Measurements from ENCODE around the gene RASSF6.
"Not testable (repeated sequence)": the region's sequence is repeated elsewhere in the genome, so short reads cannot be mapped to it uniquely, and the experiment has no call there.

The RASSF6 gene

GRCh38 chr4:73620115-73620792 lies at the start of gene RASSF6:
TSS of gene RASSF6 (minus strand) at chr4:73620436. CDS start at chr4:73611795, 8,641 bp downstream.
- peak; percentile 45 for DNase-seq (ENCODE audit: low spot score)

GRCh38 chr4:73669410-73670183 lies 49.4 kb upstream of the RASSF6 start:
- DNase-seq (ENCODE audit: low spot score): no peak

GRCh38 chr4:73668782-73669201 lies 48.6 kb upstream of the RASSF6 start:
- no peak for DNase-seq (ENCODE audit: low spot score)

GRCh38 chr4:73665924-73666323 lies 45.7 kb upstream of the RASSF6 start:
- not testable (repeated sequence) for DNase-seq (ENCODE audit: low spot score)

- no peak for DNase-seq (ENCODE audit: low spot score)
Measured at GRCh38 chr4:73664470-73664869, 44.2 kb upstream of the RASSF6 start.

GRCh38 chr4:73663576-73663975 lies 43.3 kb upstream of the RASSF6 start:
- DNase-seq (ENCODE audit: low spot score): no peak

- DNase-seq (ENCODE audit: low spot score): peak; percentile 8
Measured at GRCh38 chr4:73662709-73663546, 42.7 kb upstream of the RASSF6 start.

- no peak for DNase-seq (ENCODE audit: low spot score)
Measured at GRCh38 chr4:73661646-73662119, 41.4 kb upstream of the RASSF6 start.

GRCh38 chr4:73660808-73661207 lies 40.6 kb upstream of the RASSF6 start:
- DNase-seq (ENCODE audit: low spot score): no peak

GRCh38 chr4:73653695-73654106 lies 33.5 kb upstream of the RASSF6 start:
- peak; percentile 36 for DNase-seq (ENCODE audit: low spot score)

GRCh38 chr4:73650250-73650649 lies 30.0 kb upstream of the RASSF6 start:
- DNase-seq (ENCODE audit: low spot score): no peak

GRCh38 chr4:73648478-73648877 lies 28.2 kb upstream of the RASSF6 start:
- DNase-seq (ENCODE audit: low spot score): no peak

- no peak for DNase-seq (ENCODE audit: low spot score)
Measured at GRCh38 chr4:73646117-73646516, 25.9 kb upstream of the RASSF6 start.

GRCh38 chr4:73631565-73632226 lies 11.5 kb upstream of the RASSF6 start:
- DNase-seq (ENCODE audit: low spot score): no peak

GRCh38 chr4:73628834-73629233 lies 8.6 kb upstream of the RASSF6 start:
- DNase-seq (ENCODE audit: low spot score): not testable (repeated sequence)

- no peak for DNase-seq (ENCODE audit: low spot score)
Measured at GRCh38 chr4:73621357-73621756, 1.1 kb upstream of the RASSF6 start.

- no peak for DNase-seq (ENCODE audit: low spot score)
Measured at GRCh38 chr4:73619346-73619745, 890 bp downstream of the RASSF6 start.

GRCh38 chr4:73617256-73617655 lies 3.0 kb downstream of the RASSF6 start:
- no peak for DNase-seq (ENCODE audit: low spot score)

GRCh38 chr4:73615613-73616012 lies 4.6 kb downstream of the RASSF6 start:
- DNase-seq (ENCODE audit: low spot score): no peak

- DNase-seq (ENCODE audit: low spot score): no peak
Measured at GRCh38 chr4:73614311-73614867, 5.8 kb downstream of the RASSF6 start.

- DNase-seq (ENCODE audit: low spot score): no peak
Measured at GRCh38 chr4:73613130-73613529, 7.1 kb downstream of the RASSF6 start.

GRCh38 chr4:73612032-73612431 lies 8.2 kb downstream of the RASSF6 start:
- DNase-seq (ENCODE audit: low spot score): no peak
